IMR-90 (cell line): ENCODE measurements around the gene PRM2. TPM values are rescaled to one million over a fixed set of nuclear protein-coding genes. Genes with fewer than 3 reads are reported as not detected.

Source experiments
- ATAC-seq: fragments of 200-7000 bp; cut with Tn5 transposase; 2 replicates; pipeline ENCODE4 v1.9.1; 2020; ENCODE audit warnings: low read depth, mild to moderate bottlenecking, moderate library complexity
- BruUV-seq: library from RNA; stranded (reverse); fragments of 400-500 nt; replicated peaks from 2 replicates; lab custom pipeline; 2021; lab: Mats Ljungman, UMichigan
- CTCF ChIA-PET: fragments of 300-600 bp; formaldehyde crosslinking; extraction: SDS; loops from one replicate; lab custom pipeline; 2021; ENCODE audit warnings: antibody characterized with exemption; lab: Yijun Ruan, JAX
- POLR2A ChIA-PET: fragments of 300-600 bp; sonication (Branson Sonifier 250); formaldehyde crosslinking; loops from one replicate; lab custom pipeline; 2022; ENCODE audit warnings: antibody characterized with exemption; ENCODE audit not compliant: unreplicated experiment; lab: Charles Lee
- DNase-seq: peaks from one replicate; pipeline ENCODE4 v3.0.0; 2013
- H2AFZ ChIP-seq: replicated peaks from 2 replicates; pipeline ENCODE3; 2013; ENCODE audit warnings: low read length, mild to moderate bottlenecking; ENCODE audit not compliant: poor library complexity
- H2AK5ac ChIP-seq: 2 replicates; pipeline ENCODE4 v1.6.1; 2013; ENCODE audit warnings: low read depth, low read length, inconsistent platforms
- H2AK9ac ChIP-seq: replicated peaks from 2 replicates; pipeline ENCODE3; 2013; ENCODE audit warnings: mild to moderate bottlenecking, low read depth, low read length, moderate library complexity; ENCODE audit not compliant: poor library complexity
- H2BK120ac ChIP-seq: 2 replicates; pipeline ENCODE4 v1.6.1; 2013; ENCODE audit warnings: low read depth, low read length, inconsistent platforms
- H2BK15ac ChIP-seq: 3 replicates; pipeline ENCODE4 v1.6.1; 2013; ENCODE audit warnings: low read depth, low read length, inconsistent platforms
- H2BK20ac ChIP-seq: 2 replicates; pipeline ENCODE4 v1.6.1; 2013; ENCODE audit warnings: low read depth, mild to moderate bottlenecking, inconsistent platforms, low read length, moderate library complexity
- H2BK5ac ChIP-seq: 2 replicates; pipeline ENCODE4 v1.6.1; 2013; ENCODE audit warnings: mild to moderate bottlenecking, low read depth, low read length, inconsistent platforms; ENCODE audit not compliant: poor library complexity, severe bottlenecking
- H3K14ac ChIP-seq: replicated peaks from 2 replicates; pipeline ENCODE4 v1.6.1; 2013; ENCODE audit warnings: low read depth, low read length, inconsistent platforms
- H3K18ac ChIP-seq: 2 replicates; pipeline ENCODE4 v1.6.1; 2013; ENCODE audit warnings: low read depth, low read length, control low read depth
- H3K23ac ChIP-seq: 2 replicates; pipeline ENCODE4 v1.6.1; 2013; ENCODE audit warnings: low read depth, low read length, inconsistent platforms
- H3K27ac ChIP-seq: 2 replicates; pipeline ENCODE4 v1.5.1; 2013; ENCODE audit warnings: mild to moderate bottlenecking, control low read depth, low read length; ENCODE audit not compliant: insufficient read depth
- H3K27me3 ChIP-seq: 2 replicates; pipeline ENCODE4 v1.6.1; 2013; ENCODE audit warnings: low read length; ENCODE audit not compliant: control insufficient read depth, insufficient read depth
- H3K36me3 ChIP-seq: 2 replicates; pipeline ENCODE4 v1.6.1; 2013; ENCODE audit warnings: low read length, mixed read lengths; ENCODE audit not compliant: control insufficient read depth, insufficient read depth
- H3K4ac ChIP-seq: 2 replicates; pipeline ENCODE4 v1.6.1; 2013; ENCODE audit warnings: low read depth, low read length, inconsistent platforms
- H3K4me1 ChIP-seq: 2 replicates; pipeline ENCODE4 v1.6.1; 2013; ENCODE audit warnings: low read length, mixed read lengths; ENCODE audit not compliant: control insufficient read depth, insufficient read depth
- H3K4me2 ChIP-seq: 2 replicates; pipeline ENCODE4 v1.6.1; 2013; ENCODE audit warnings: low read depth, mild to moderate bottlenecking, control low read depth, low read length, moderate library complexity
- H3K4me3 ChIP-seq: 2 replicates; pipeline ENCODE4 v1.5.1; 2013; ENCODE audit warnings: low read depth, mild to moderate bottlenecking, control low read depth, low read length, moderate library complexity; ENCODE audit not compliant: insufficient read depth
- H3K56ac ChIP-seq: 2 replicates; pipeline ENCODE4 v1.6.1; 2013; ENCODE audit warnings: low read length, inconsistent platforms; ENCODE audit not compliant: insufficient read depth; ENCODE audit errors: extremely low read depth
- H3K79me1 ChIP-seq, 2 experiments: 2 replicates each; pipeline ENCODE4 v1.6.1; 2013; ENCODE audit warnings: low read length in 2 of 2, inconsistent platforms in 1 of 2, low read depth in 1 of 2
- H3K9ac ChIP-seq: 2 replicates; pipeline ENCODE4 v1.6.1; 2013; ENCODE audit warnings: low read depth, low read length, control low read depth
- H3K9me1 ChIP-seq: 2 replicates; pipeline ENCODE4 v1.6.1; 2013; ENCODE audit warnings: low read length, inconsistent platforms; ENCODE audit not compliant: insufficient read depth
- H3K9me3 ChIP-seq: 2 replicates; pipeline ENCODE4 v1.6.1; 2013; ENCODE audit warnings: low read length; ENCODE audit not compliant: control insufficient read depth, insufficient read depth
- H4K20me1 ChIP-seq: 2 replicates; pipeline ENCODE4 v1.6.1; 2013; ENCODE audit warnings: low read length, inconsistent platforms; ENCODE audit not compliant: insufficient read depth
- H4K5ac ChIP-seq: 2 replicates; pipeline ENCODE4 v1.6.1; 2013; ENCODE audit warnings: mild to moderate bottlenecking, low read depth, low read length, control low read depth
- H4K8ac ChIP-seq, 2 experiments: 2 replicates each; pipeline ENCODE4 v1.6.1; 2013; ENCODE audit warnings: low read depth in 2 of 2, low read length in 2 of 2, control low read depth in 1 of 2, inconsistent platforms in 1 of 2
- H4K91ac ChIP-seq: 2 replicates; pipeline ENCODE4 v1.6.1; 2013; ENCODE audit warnings: low read depth, low read length, inconsistent platforms; ENCODE audit not compliant: insufficient read depth
- BHLHE40 ChIP-seq: fragments of 150-350 bp; IDR thresholded peaks from 2 replicates; pipeline ENCODE4 v1.6.1; 2016; ENCODE audit warnings: mild to moderate bottlenecking, low read depth, low read length
- MAFK ChIP-seq: IDR thresholded peaks from 2 replicates; pipeline ENCODE4 v1.6.1; 2012; ENCODE audit warnings: low read depth, low read length, improper control_type of control experiment
- MAZ ChIP-seq: IDR thresholded peaks from 2 replicates; pipeline ENCODE4 v1.6.1; 2012; ENCODE audit warnings: low read depth, mild to moderate bottlenecking, low read length, improper control_type of control experiment, moderate library complexity, borderline replicate concordance
- SMC3 ChIP-seq: fragments of 150-350 bp; IDR thresholded peaks from 2 replicates; pipeline ENCODE4 v1.6.1; 2016; ENCODE audit warnings: low read depth, mild to moderate bottlenecking, antibody characterized with exemption, low read length, moderate library complexity
- USF2 ChIP-seq: fragments of 150-350 bp; IDR thresholded peaks from 2 replicates; pipeline ENCODE4 v1.6.1; 2017; ENCODE audit warnings: mild to moderate bottlenecking, antibody characterized with exemption, low read length, low read depth
- WGBS, 2 experiments: methylation state at CpG; one replicate each; pipeline versions ENCODE4 v1.1.5 to v1.1.7; 2013; ENCODE audit warnings: missing lambda C conversion rate in 2 of 2; ENCODE audit not compliant: insufficient read length in 1 of 2; ENCODE audit errors: extremely low coverage in 2 of 2; 5-methylcytosine and 5-hydroxymethylcytosine counted together
- dilution Hi-C: fragments of 300-500 bp; cut with HindIII; formaldehyde crosslinking; loops from one replicate; pipeline ENCODE4 v1.14.3; 2018; ENCODE audit warnings: low sequenced_read_pairs; ENCODE audit not compliant: unreplicated experiment
- in situ Hi-C: fragments of 300-500 bp; cut with MboI; formaldehyde crosslinking; loops from 3 replicates; pipeline ENCODE4 v1.14.3; 2019; ENCODE audit warnings: low sequenced_read_pairs, inconsistent platforms, mixed read lengths
- intact Hi-C: fragments of 100-400 bp; cut with micrococcal nuclease; formaldehyde crosslinking; loops from 2 replicates; pipeline ENCODE4 v1.10.0; 2022
- polyA plus RNA-seq, 3 experiments: library from polyadenylated mRNA; depleted of rRNA; stranded (reverse); fragments of >200 nt; gene quantifications; 2 replicates each; pipeline ENCODE4 v1.2.3, GENCODE V29; 2012; ENCODE audit warnings: low replicate concordance in 1 of 3
- total RNA-seq: library from RNA; depleted of rRNA; stranded (reverse); fragments of >200 nt; gene quantifications from 2 replicates; pipeline ENCODE4 v1.2.3, GENCODE V29; 2012
- TF ChIP-seq, protein P1 (sequence below): conservative IDR thresholded peaks from 2 replicates; pipeline ENCODE4 v1.5.1; 2012; ENCODE audit warnings: mild to moderate bottlenecking, low read depth, low read length, improper control_type of control experiment
- TF ChIP-seq, protein P2 (sequence below): fragments of 150-350 bp; IDR thresholded peaks from 2 replicates; pipeline ENCODE4 v1.6.1; 2016; ENCODE audit warnings: low read depth, mild to moderate bottlenecking, low read length, moderate library complexity, borderline replicate concordance

Gene PRM2
- total and polyA plus RNA-seq, 2 of the 4 experiments (the other 2 are of a cell fraction): not detected

DNA sequence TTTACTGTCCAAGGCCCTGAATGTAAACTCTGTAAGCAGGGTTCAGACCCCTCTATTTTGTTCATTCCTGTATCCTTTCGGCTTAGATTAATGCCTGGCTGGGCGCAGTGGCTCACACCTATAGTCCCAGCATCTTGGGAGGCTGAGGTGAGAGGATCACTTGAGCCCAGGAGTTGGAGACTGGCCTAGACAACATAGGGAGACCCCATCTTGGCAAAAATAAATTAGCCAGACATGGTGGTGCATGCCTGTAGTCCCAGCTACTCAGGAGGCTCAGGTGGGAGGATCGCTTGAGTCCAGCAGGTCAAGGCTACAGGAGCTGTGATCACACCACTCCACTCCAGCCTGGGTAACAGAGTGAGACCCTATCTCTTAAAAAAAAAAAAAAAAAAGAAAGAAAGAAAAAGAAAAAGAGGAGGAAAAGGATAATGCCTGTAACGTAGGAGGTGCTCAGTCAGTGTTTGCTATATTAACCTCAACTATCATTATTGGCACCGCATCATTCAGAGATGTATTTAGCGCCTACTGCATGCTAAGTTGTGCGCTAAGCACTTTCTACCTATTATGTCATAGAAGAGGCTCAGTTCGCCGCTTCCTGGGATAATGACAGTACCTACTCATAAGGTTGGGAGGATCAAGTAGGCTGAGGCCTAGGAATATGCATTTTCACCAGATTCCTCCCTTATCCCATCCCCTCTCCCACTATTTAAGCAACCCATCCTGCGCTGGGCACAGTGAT lies 25.3 kb downstream of the PRM2 start:
- in situ Hi-C loops: loop anchor here (5.0 kb wide), 2 partner anchors 149 to 284 kb away; no protein-coding TSS in a partner anchor
- Histone ChIP-seq H3K56ac (no peak overlapping the region), H2BK15ac (no peak overlapping the region), H3K14ac (no peak overlapping the region), H3K79me1 (peaks cover 14 to 34% of the 10 kb centered on the region in 2 experiments; a peak in 3 of 4 replicates), H4K91ac (no peak overlapping the region), H2BK120ac (no peak overlapping the region), H2BK20ac (no peak overlapping the region), H3K9me1 (peaks cover 9% of the 10 kb centered on the region; the same call in 1 of the 2 replicates), H4K8ac (0 out of 4 replicates have a peak overlapping the region, but pooled peaks of 1 of the 2 experiments have one; percentile 33), H2AK9ac (no peak overlapping the region), H3K23ac (no peak overlapping the region), H2AK5ac (no peak overlapping the region), H3K9me3 (no peaks in the 10 kb centered on the region), H4K20me1 (peaks cover 52% of the 10 kb centered on the region), H3K4me2 (no peak overlapping the region), H3K4ac (no peak overlapping the region), H3K4me1 (peaks cover 11% of the 10 kb centered on the region), H3K27me3 (no peaks in the 10 kb centered on the region), H4K5ac (no peak overlapping the region), H2BK5ac (no peak overlapping the region), H3K18ac (no peak overlapping the region), H3K9ac (no peak overlapping the region), H2AFZ (no peak overlapping the region), H3K36me3 (peaks cover 31% of the 10 kb centered on the region), H3K27ac (no peak overlapping the region; the same call in 1 of the 2 replicates), H3K4me3 (no peak overlapping the region)
- CTCF ChIA-PET: no interaction called here
- BruUV-seq: no TSS peak
- no CpG with 5 or more reads among the region's 10 CpGs for WGBS, 2 experiments
- ATAC-seq: no peak
- dilution Hi-C loops: no loop called here
- intact Hi-C loops: loop anchor here (5.0 to 10.0 kb wide), 3 partner anchors 116 to 219 kb away; no protein-coding TSS in a partner anchor
- TF ChIP-seq SMC3 (no peak), BHLHE40 (no peak), MAZ (no peak), USF2 (no peak), MAFK (no peak)
- TF ChIP-seq, protein P1, sequence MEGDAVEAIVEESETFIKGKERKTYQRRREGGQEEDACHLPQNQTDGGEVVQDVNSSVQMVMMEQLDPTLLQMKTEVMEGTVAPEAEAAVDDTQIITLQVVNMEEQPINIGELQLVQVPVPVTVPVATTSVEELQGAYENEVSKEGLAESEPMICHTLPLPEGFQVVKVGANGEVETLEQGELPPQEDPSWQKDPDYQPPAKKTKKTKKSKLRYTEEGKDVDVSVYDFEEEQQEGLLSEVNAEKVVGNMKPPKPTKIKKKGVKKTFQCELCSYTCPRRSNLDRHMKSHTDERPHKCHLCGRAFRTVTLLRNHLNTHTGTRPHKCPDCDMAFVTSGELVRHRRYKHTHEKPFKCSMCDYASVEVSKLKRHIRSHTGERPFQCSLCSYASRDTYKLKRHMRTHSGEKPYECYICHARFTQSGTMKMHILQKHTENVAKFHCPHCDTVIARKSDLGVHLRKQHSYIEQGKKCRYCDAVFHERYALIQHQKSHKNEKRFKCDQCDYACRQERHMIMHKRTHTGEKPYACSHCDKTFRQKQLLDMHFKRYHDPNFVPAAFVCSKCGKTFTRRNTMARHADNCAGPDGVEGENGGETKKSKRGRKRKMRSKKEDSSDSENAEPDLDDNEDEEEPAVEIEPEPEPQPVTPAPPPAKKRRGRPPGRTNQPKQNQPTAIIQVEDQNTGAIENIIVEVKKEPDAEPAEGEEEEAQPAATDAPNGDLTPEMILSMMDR: no peak
- TF ChIP-seq, protein P2, sequence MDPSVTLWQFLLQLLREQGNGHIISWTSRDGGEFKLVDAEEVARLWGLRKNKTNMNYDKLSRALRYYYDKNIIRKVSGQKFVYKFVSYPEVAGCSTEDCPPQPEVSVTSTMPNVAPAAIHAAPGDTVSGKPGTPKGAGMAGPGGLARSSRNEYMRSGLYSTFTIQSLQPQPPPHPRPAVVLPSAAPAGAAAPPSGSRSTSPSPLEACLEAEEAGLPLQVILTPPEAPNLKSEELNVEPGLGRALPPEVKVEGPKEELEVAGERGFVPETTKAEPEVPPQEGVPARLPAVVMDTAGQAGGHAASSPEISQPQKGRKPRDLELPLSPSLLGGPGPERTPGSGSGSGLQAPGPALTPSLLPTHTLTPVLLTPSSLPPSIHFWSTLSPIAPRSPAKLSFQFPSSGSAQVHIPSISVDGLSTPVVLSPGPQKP: no peak
- peak; percentile 59 for DNase-seq
- POLR2A ChIA-PET: interaction anchor here (1.0 kb wide), 1 partner anchor 146 kb away, joined by 5 read pairs; no protein-coding TSS in a partner anchor
